Ovary (tissue), 9 donors: ENCODE measurements around the gene EPHA2. TPM values are rescaled to one million over a fixed set of nuclear protein-coding genes. Genes with fewer than 3 reads are reported as not detected.

Experiments
- DNase-seq, 5 donors: peaks; one replicate each; pipeline ENCODE4 v3.0.0-alpha.2; 2019 to 2020
- H3K27ac ChIP-seq, 2 donors: fragments of 200-600 bp; one replicate each; pipeline versions ENCODE4 v1.5.1 to v1.8.0; 2019 to 2022
- H3K27me3 ChIP-seq: fragments of 200-600 bp; one replicate; pipeline ENCODE4 v1.8.0; 2022
- H3K36me3 ChIP-seq: fragments of 200-600 bp; sonication (generic); one replicate; pipeline ENCODE4 v1.5.1; 2019
- H3K4me1 ChIP-seq: one replicate; pipeline ENCODE4 v1.8.1; 2013; ENCODE audit warnings: mild to moderate bottlenecking, moderate library complexity; ENCODE audit not compliant: insufficient read depth
- H3K4me3 ChIP-seq: fragments of 200-600 bp; sonication (generic); one replicate; pipeline ENCODE4 v1.5.1; 2017
- H3K9me3 ChIP-seq, 2 donors: fragments of 200-600 bp in 1 of 2; sonication (generic) in 1 of 2; one replicate each; pipeline versions ENCODE4 v1.5.1 to v1.8.1; 2013 to 2019; ENCODE audit warnings: mild to moderate bottlenecking in 1 of 2, moderate library complexity in 1 of 2
- EP300 ChIP-seq: sonication (generic); formaldehyde crosslinking; IDR thresholded peaks from one replicate; pipeline ENCODE4 v1.6.1; 2017; ENCODE audit warnings: antibody characterized with exemption
- POLR2A ChIP-seq: fragments of 450-650 bp; IDR thresholded peaks from one replicate; pipeline ENCODE4 v1.6.1; 2017; ENCODE audit warnings: antibody characterized with exemption, mild to moderate bottlenecking, moderate library complexity
- WGBS, 3 donors: extraction: QIAGEN DNeasy Blood & Tissue Kit in 1 of 3; methylation state at CpG; one replicate each; pipeline versions ENCODE4 v1.1.5 to v1.1.7; 2013 to 2017; 5-methylcytosine and 5-hydroxymethylcytosine counted together
- intact Hi-C, 4 donors: fragments of 100-400 bp; cut with DNase I; formaldehyde crosslinking; loops; one replicate each; pipeline versions ENCODE4 v1.11.0 to v1.15.1; 2022 to 2023
- polyA plus RNA-seq, 2 donors: library from polyadenylated mRNA; stranded (reverse); fragments of 200-250 nt in 1 of 2; fragments of 350-450 nt in 1 of 2; fragmentation: Illumina TruSeq in 1 of 2; extraction: RNeasy Lipid Tissue Mini Kit (QIAGEN cat#74804) in 1 of 2; gene quantifications; one replicate each; pipeline ENCODE4 v1.2.3, GENCODE V29; 2013 to 2014
- total RNA-seq, 7 donors: library from RNA; depleted of rRNA in 2 of 7; stranded (reverse); fragments of >200 nt in 2 of 7; fragmentation: NEBNext Ultra II Directional in 3 of 7; extraction: Animal tissue kit (Norgen Biotek cat#: 25700) in 3 of 7; gene quantifications; one replicate each; pipeline versions ENCODE4 v1.1.0 to v1.2.4, GENCODE V29; 2016 to 2023
- TF ChIP-seq, protein P1 (sequence below), 3 donors: fragments of 450-650 bp in 2 of 3; fragments of 200-600 bp in 1 of 3; IDR thresholded peaks; one replicate each; pipeline versions ENCODE4 v1.5.1 to v1.8.0; 2016 to 2022; ENCODE audit warnings: antibody characterized with exemption in 3 of 3, mild to moderate bottlenecking in 1 of 3
- donor health status: DM: no; HTN: no; CAD: no; lungs with moderate emphysema.
- donor health status: DM: no; HTN: no; CAD: no.
- donor health status: Bipolar disorder and iron deficiency.
- donor health status: DM: yes; HTN: yes; CAD: no.
- donor health status: DM: no; HTN: no; CAD: no.
- donor health status: DM: yes; HTN: yes; CAD: no.

EPHA2 gene
- total and polyA plus RNA-seq, 9 donors, result 3.8 to 40.7 (median 8.2) TPM

DNA sequence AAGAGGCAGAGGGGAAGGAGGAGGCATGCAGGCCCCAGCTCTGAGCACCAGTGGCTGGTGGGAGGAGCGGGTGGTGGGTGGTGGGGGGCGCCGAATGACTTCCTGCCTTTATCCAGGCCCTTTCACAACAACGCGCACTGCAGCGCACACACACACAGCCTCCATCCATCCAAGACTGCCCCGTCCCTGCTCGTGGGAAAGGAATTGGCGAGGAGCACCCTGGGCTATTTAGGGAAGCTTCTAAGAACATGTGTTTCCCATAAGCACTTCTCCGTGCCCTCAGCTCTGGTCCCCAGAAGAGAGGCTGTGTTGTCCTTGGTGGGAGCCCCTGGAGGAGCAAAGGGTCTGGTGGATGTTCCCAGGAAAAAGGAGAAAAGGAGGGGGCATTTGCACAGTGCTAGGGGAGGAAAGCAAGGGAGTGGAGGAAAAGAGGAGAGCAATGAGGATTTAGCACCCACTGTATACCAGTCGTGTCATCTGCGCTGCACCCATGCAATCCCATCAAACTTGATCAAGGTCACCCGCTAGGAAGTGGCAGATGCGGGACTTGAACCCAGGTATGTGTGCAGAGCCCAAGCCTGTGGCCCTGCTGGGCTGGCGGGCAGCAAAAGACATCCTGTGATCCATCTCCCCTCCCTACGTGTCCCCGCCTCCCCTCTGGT is 28.1 kb downstream of the EPHA2 start:
- Histone ChIP-seq H3K27ac (no peak overlapping the region), H3K4me1 (no peaks in the 10 kb centered on the region)
- peak in 2 of 5 donors; percentile 18 to 25 for DNase-seq

DNA sequence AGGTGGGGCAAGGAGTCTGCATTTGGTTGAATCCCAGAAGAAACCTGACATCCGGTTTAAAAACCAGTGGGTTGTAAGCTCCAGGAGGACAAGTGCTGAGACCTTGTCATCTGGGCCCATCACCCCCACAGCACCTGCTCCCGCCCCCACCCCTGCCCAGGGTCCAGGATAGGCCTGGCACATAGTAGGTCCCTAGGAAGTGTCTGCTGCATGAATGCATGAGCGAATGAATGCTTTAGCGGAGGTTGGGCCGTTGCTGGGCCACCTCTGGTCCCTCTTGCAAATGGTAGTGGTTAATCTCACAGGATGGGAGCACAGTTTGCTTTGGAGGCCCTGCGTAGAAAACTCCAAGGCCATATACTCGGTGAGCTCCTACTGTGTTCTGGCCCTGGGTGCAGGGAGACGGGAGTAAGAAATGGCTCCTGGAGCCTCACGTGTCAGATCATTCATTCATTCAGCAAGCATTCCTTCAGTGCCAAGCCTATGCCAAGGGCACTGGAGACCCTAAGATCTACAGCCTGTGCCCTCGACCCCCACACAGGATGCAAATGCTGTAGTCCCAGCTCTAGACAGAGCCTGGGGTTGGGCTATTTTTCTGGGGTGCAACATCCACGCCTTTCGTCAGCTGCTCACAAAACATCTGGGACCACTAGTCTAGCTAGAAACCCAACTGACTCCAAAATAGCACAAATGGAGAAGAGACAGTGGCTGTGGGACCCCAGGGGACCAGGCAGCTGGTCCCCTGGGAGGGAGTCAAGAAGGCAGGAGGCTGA is 28.9 kb downstream of the EPHA2 start:
- intact Hi-C loops, result no loop called here
- Histone ChIP-seq H3K36me3 (no peaks in the 10 kb centered on the region), H3K4me1 (no peaks in the 10 kb centered on the region), H3K27me3 (no peaks in the 10 kb centered on the region), H3K27ac (no peak overlapping the region), H3K9me3 (no peaks in the 10 kb centered on the region), H3K4me3 (no peak overlapping the region)
- TF ChIP-seq POLR2A (no peak), EP300 (no peak)
- TF ChIP-seq, protein P1, sequence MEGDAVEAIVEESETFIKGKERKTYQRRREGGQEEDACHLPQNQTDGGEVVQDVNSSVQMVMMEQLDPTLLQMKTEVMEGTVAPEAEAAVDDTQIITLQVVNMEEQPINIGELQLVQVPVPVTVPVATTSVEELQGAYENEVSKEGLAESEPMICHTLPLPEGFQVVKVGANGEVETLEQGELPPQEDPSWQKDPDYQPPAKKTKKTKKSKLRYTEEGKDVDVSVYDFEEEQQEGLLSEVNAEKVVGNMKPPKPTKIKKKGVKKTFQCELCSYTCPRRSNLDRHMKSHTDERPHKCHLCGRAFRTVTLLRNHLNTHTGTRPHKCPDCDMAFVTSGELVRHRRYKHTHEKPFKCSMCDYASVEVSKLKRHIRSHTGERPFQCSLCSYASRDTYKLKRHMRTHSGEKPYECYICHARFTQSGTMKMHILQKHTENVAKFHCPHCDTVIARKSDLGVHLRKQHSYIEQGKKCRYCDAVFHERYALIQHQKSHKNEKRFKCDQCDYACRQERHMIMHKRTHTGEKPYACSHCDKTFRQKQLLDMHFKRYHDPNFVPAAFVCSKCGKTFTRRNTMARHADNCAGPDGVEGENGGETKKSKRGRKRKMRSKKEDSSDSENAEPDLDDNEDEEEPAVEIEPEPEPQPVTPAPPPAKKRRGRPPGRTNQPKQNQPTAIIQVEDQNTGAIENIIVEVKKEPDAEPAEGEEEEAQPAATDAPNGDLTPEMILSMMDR (IDR thresholded peaks at IDR 0.05), result no peak
- 82 to 88% (median 87%) methylated on average over 11 to 12 of the region's 12 CpGs for WGBS, 3 donors
- DNase-seq, result peak in 2 of 5 donors; percentile 4 to 10

More for the DNA sequence above, 28.1 kb downstream of the EPHA2 start:
- Histone ChIP-seq H3K4me3 (no peak overlapping the region), H3K27me3 (no peaks in the 10 kb centered on the region), H3K9me3 (no peaks in the 10 kb centered on the region), H3K36me3 (no peaks in the 10 kb centered on the region)
- WGBS, 3 donors, result 64 to 69% (median 68%) methylated on average over 17 of the region's 17 CpGs
- TF ChIP-seq EP300 (no peak), POLR2A (no peak)
- TF ChIP-seq, protein P1 (IDR thresholded peaks at IDR 0.05), result no peak
- intact Hi-C loops, result no loop called here

DNA sequence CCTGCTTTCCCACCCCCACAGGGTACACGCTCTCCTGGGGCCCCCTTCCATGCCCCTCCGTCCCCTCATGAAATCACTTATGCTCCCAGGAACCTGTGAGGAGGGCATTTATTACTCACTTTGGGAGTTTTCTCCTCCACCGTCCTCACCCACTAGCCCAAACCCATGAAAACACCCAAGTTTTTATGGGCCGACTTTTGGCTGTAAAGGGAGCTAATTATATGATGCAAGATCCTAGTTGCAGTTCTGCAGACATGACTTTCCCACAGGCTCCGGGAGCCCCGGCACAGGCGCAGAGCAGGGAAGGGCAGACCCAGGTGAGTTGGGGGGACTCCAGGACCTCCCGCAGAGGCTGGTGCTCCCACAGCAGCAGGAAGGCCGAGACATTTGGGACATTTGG is 29.7 kb downstream of the EPHA2 start:
- Histone ChIP-seq H3K27ac (no peak overlapping the region), H3K4me3 (no peak overlapping the region), H3K27me3 (no peaks in the 10 kb centered on the region), H3K36me3 (no peaks in the 10 kb centered on the region), H3K4me1 (no peaks in the 10 kb centered on the region), H3K9me3 (no peaks in the 10 kb centered on the region)
- intact Hi-C loops, result no loop called here
- 83 to 90% (median 88%) methylated on average over 9 of the region's 9 CpGs for whole genome bisulfite sequencing, 3 donors
- TF ChIP-seq POLR2A (no peak), EP300 (no peak)
- TF ChIP-seq, protein P1 (IDR thresholded peaks at IDR 0.05), result no peak
- DNase-seq, result peak in 2 of 5 donors; percentile 6 to 14

DNA sequence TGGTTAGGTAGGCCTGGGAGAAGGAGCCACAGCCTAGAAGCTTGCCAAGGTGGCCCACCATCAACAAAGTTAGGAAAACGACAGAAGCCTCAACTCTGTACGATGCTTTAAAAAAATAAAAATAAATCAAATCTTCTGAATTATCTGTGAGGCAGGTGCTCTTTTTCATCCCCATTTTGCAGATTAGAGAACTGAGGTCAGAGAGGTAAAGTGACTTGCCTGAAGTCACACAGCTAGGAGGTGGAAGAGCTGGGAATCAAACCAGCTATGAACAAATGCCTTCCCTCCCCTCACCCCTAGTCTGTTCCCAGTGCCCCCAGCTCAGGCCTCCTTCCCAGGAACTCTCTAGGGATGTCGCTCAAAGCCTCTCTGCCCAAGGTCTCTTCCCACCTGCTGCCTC is 30.4 kb downstream of the EPHA2 start:
- Histone ChIP-seq H3K27ac (no peak overlapping the region), H3K4me3 (no peak overlapping the region), H3K36me3 (no peaks in the 10 kb centered on the region), H3K9me3 (no peaks in the 10 kb centered on the region), H3K4me1 (no peaks in the 10 kb centered on the region), H3K27me3 (no peaks in the 10 kb centered on the region)
- 85 to 97% (median 88%) methylated on average over 3 of the region's 3 CpGs for WGBS, 3 donors
- TF ChIP-seq, protein P1 (IDR thresholded peaks at IDR 0.05), result no peak
- TF ChIP-seq EP300, result no peak
- no peak for TF ChIP-seq POLR2A
- intact Hi-C loops, result no loop called here
- peak in 1 of 5 donors; percentile 4 for DNase-seq
